A673 (cell line): ENCODE measurements around the gene LRGUK. TPM values are rescaled to one million over a fixed set of nuclear protein-coding genes. Genes with fewer than 3 reads are reported as not detected.

Experiments used
- BruUV-seq: library from RNA; stranded (reverse); fragments of 400-500 nt; replicated peaks from 2 replicates; lab custom pipeline; 2021; lab: Mats Ljungman, UMichigan
- CTCF ChIA-PET: fragments of 300-600 bp; sonication (Branson Sonifier 250); formaldehyde crosslinking; loops from one replicate; lab custom pipeline; 2022; ENCODE audit warnings: antibody characterized with exemption; lab: Charles Lee
- POLR2A ChIA-PET: fragments of 300-600 bp; sonication (Branson Sonifier 250); formaldehyde crosslinking; loops from one replicate; lab custom pipeline; 2022; ENCODE audit warnings: antibody characterized with exemption; ENCODE audit not compliant: low non-redundant PET; lab: Charles Lee
- DNase-seq: peaks from one replicate; pipeline ENCODE4 v3.0.0-alpha.2; 2015; ENCODE audit warnings: low spot score
- H3K27ac ChIP-seq: fragments of 200-600 bp; sonication (generic); 2 replicates; pipeline ENCODE4 v1.5.1; 2016; ENCODE audit warnings: mixed run types, low read depth, mild to moderate bottlenecking, mixed read lengths, antibody characterized with exemption, low read length; ENCODE audit not compliant: poor library complexity, severe bottlenecking
- H3K27me3 ChIP-seq: fragments of 200-600 bp; sonication (generic); replicated peaks from 2 replicates; pipeline ENCODE4 v1.6.1; 2017; ENCODE audit warnings: mixed run types, low read depth, mild to moderate bottlenecking, mixed read lengths, antibody characterized with exemption, low read length; ENCODE audit not compliant: insufficient read depth, poor library complexity
- H3K36me3 ChIP-seq: fragments of 200-600 bp; sonication (generic); 2 replicates; pipeline ENCODE4 v1.6.1; 2016; ENCODE audit warnings: mixed run types, mild to moderate bottlenecking, mixed read lengths, antibody characterized with exemption, low read length; ENCODE audit not compliant: insufficient read depth, poor library complexity, severe bottlenecking
- H3K4me1 ChIP-seq: fragments of 200-600 bp; sonication (generic); 2 replicates; pipeline ENCODE4 v1.6.1; 2017; ENCODE audit warnings: mixed run types, mild to moderate bottlenecking, mixed read lengths, antibody characterized with exemption, low read length; ENCODE audit not compliant: insufficient read depth, poor library complexity, severe bottlenecking
- H3K4me3 ChIP-seq: fragments of 200-600 bp; sonication (generic); 2 replicates; pipeline ENCODE4 v1.5.1; 2016; ENCODE audit warnings: low read depth, mixed run types, mild to moderate bottlenecking, mixed read lengths, low read length; ENCODE audit not compliant: poor library complexity, severe bottlenecking
- H3K9me3 ChIP-seq: fragments of 200-600 bp; sonication (generic); 2 replicates; pipeline ENCODE4 v1.6.1; 2016; ENCODE audit warnings: mixed run types, low read depth, mild to moderate bottlenecking, mixed read lengths, antibody characterized with exemption, low read length; ENCODE audit not compliant: poor library complexity, severe bottlenecking
- CTCF ChIP-seq: fragments of 300-800, 200-600 bp; sonication (generic); conservative IDR thresholded peaks from 2 replicates; pipeline ENCODE4 v1.5.1; 2017; ENCODE audit warnings: low read depth, mild to moderate bottlenecking, antibody characterized with exemption, low read length, moderate library complexity, mixed read lengths
- EZH2 ChIP-seq: fragments of 200-600 bp; sonication (generic); IDR thresholded peaks from 2 replicates; pipeline ENCODE4 v1.6.1; 2017; ENCODE audit warnings: borderline replicate concordance, low read depth, mild to moderate bottlenecking, mixed read lengths, antibody characterized with exemption, low read length; ENCODE audit not compliant: poor library complexity, severe bottlenecking
- intact Hi-C: fragments of 100-400 bp; cut with micrococcal nuclease; formaldehyde crosslinking; loops from one replicate; pipeline ENCODE4 v1.10.0; 2022; ENCODE audit not compliant: unreplicated experiment
- total RNA-seq: library from RNA; stranded (reverse); gene quantifications from 2 replicates; pipeline ENCODE4 v1.2.3, GENCODE V29; 2021

LRGUK gene
- total RNA-seq, 1 experiment from 2014 or later = 0.54 TPM

GRCh38 chr7:134186801-134187200 is 59.7 kb downstream of the LRGUK start:
- CTCF ChIA-PET = no interaction called here
- intact Hi-C loops = no loop called here
- no peaks in the 10 kb centered on the region for H3K9me3 ChIP-seq
- peaks cover 6% of the 10 kb centered on the region for H3K27me3 ChIP-seq
- no TSS peak for BruUV-seq
- no peak for TF ChIP-seq EZH2
- no peak for TF ChIP-seq CTCF
- POLR2A ChIA-PET = no interaction called here
- H3K27ac ChIP-seq = no peak overlapping the region
- no peak overlapping the region for H3K4me3 ChIP-seq
- DNase-seq = no peak
- H3K36me3 ChIP-seq = no peaks in the 10 kb centered on the region
- H3K4me1 ChIP-seq = no peaks in the 10 kb centered on the region

- no TSS peak for BruUV-seq
- DNase-seq = no peak
- Histone ChIP-seq H3K4me1 (no peaks in the 10 kb centered on the region), H3K27ac (no peak overlapping the region), H3K36me3 (no peaks in the 10 kb centered on the region), H3K9me3 (no peaks in the 10 kb centered on the region), H3K27me3 (peaks cover 6% of the 10 kb centered on the region), H3K4me3 (no peak overlapping the region)
- TF ChIP-seq CTCF (no peak), EZH2 (no peak)
- POLR2A ChIA-PET = no interaction called here
- intact Hi-C loops = no loop called here
- CTCF ChIA-PET = no interaction called here
Observed at GRCh38 chr7:134187893-134188292, 60.8 kb downstream of the LRGUK start.

GRCh38 chr7:134188311-134188710 is 61.2 kb downstream of the LRGUK start:
- POLR2A ChIA-PET = no interaction called here
- intact Hi-C loops = no loop called here
- DNase-seq = no peak
- Histone ChIP-seq H3K4me1 (no peaks in the 10 kb centered on the region), H3K27ac (no peak overlapping the region), H3K9me3 (no peaks in the 10 kb centered on the region), H3K4me3 (no peak overlapping the region), H3K27me3 (peaks cover 6% of the 10 kb centered on the region), H3K36me3 (no peaks in the 10 kb centered on the region)
- TF ChIP-seq EZH2 (no peak), CTCF (no peak)
- CTCF ChIA-PET = no interaction called here
- no TSS peak for BruUV-seq
